MM.1S (cell line): ENCODE data around the gene GCSAML.

Source experiments
- DNase-seq: peaks from one replicate; pipeline ENCODE4 v3.0.0-alpha.2; 2015
- H2AFZ ChIP-seq: fragments of 300-600 bp; sonication (generic); 2 replicates; pipeline ENCODE4 v1.6.0; 2016; ENCODE audit warnings: antibody characterized with exemption, low read length
- H3F3A ChIP-seq: fragments of 300-600 bp; sonication (generic); 2 replicates; pipeline ENCODE4 v1.6.1; 2016; ENCODE audit warnings: mild to moderate bottlenecking, antibody characterized with exemption, low read length, moderate library complexity, mixed read lengths; ENCODE audit not compliant: insufficient read depth
- H3K27ac ChIP-seq: fragments of 300-600 bp; sonication (generic); 2 replicates; pipeline ENCODE4 v1.5.1; 2016; ENCODE audit warnings: mild to moderate bottlenecking, low read length
- H3K27me3 ChIP-seq: fragments of 300-600 bp; sonication (generic); replicated peaks from 2 replicates; pipeline ENCODE4 v1.6.0; 2016; ENCODE audit warnings: low read length; ENCODE audit not compliant: insufficient read depth
- H3K36me3 ChIP-seq: fragments of 300-600 bp; sonication (generic); replicated peaks from 2 replicates; pipeline ENCODE4 v1.6.1; 2016; ENCODE audit warnings: mild to moderate bottlenecking, low read length, mixed read lengths; ENCODE audit not compliant: insufficient read depth
- H3K4me1 ChIP-seq: fragments of 300-600 bp; sonication (generic); 2 replicates; pipeline ENCODE4 v1.6.1; 2016; ENCODE audit warnings: low read length, mixed read lengths
- H3K4me2 ChIP-seq: fragments of 300-600 bp; sonication (generic); 2 replicates; pipeline ENCODE4 v1.6.0; 2016; ENCODE audit warnings: low read depth, low read length
- H3K4me3 ChIP-seq: fragments of 300-600 bp; sonication (generic); 2 replicates; pipeline ENCODE4 v1.5.1; 2016; ENCODE audit warnings: low read length, mixed read lengths
- H3K79me2 ChIP-seq: fragments of 300-600 bp; sonication (generic); 2 replicates; pipeline ENCODE4 v1.6.1; 2016; ENCODE audit warnings: mixed run types, low read length, mixed read lengths
- H3K9ac ChIP-seq: fragments of 300-600 bp; sonication (generic); 2 replicates; pipeline ENCODE4 v1.6.1; 2016; ENCODE audit warnings: low read length, mixed read lengths
- H3K9me2 ChIP-seq: fragments of 300-600 bp; sonication (generic); replicated peaks from 2 replicates; pipeline ENCODE4 v1.6.1; 2016; ENCODE audit warnings: mild to moderate bottlenecking, low read length, mixed read lengths; ENCODE audit not compliant: insufficient read depth
- H3K9me3 ChIP-seq: fragments of 300-600 bp; sonication (generic); replicated peaks from 2 replicates; pipeline ENCODE4 v1.6.1; 2016; ENCODE audit warnings: mild to moderate bottlenecking, low read length, mixed read lengths; ENCODE audit not compliant: insufficient read depth
- H4K20me1 ChIP-seq: fragments of 300-600 bp; sonication (generic); 2 replicates; pipeline ENCODE4 v1.6.1; 2016; ENCODE audit warnings: mild to moderate bottlenecking, low read length, moderate library complexity, mixed read lengths; ENCODE audit not compliant: insufficient read depth
- EZH2 ChIP-seq: fragments of 300-600 bp; sonication (generic); optimal IDR thresholded peaks from 2 replicates; pipeline ENCODE3; 2017; ENCODE audit warnings: low read depth, mild to moderate bottlenecking, antibody characterized with exemption, low read length, mixed read lengths
- EZH2phosphoT487 ChIP-seq: fragments of 300-600 bp; sonication (generic); IDR thresholded peaks from 2 replicates; pipeline ENCODE4 v1.6.1; 2018; ENCODE audit warnings: antibody characterized with exemption, low read length
- TF ChIP-seq, protein P1 (sequence below): fragments of 300-600 bp; sonication (generic); IDR thresholded peaks from 2 replicates; pipeline ENCODE4 v1.5.1; 2016; ENCODE audit warnings: antibody characterized with exemption, low read length, mixed read lengths

The GCSAML gene

GRCh38 chr1:247535402-247535801 lies 13.5 kb upstream of the GCSAML start:
- H3K36me3 ChIP-seq: no peaks in the 10 kb centered on the region
- TF ChIP-seq EZH2phosphoT487: no peak
- TF ChIP-seq, protein P1, sequence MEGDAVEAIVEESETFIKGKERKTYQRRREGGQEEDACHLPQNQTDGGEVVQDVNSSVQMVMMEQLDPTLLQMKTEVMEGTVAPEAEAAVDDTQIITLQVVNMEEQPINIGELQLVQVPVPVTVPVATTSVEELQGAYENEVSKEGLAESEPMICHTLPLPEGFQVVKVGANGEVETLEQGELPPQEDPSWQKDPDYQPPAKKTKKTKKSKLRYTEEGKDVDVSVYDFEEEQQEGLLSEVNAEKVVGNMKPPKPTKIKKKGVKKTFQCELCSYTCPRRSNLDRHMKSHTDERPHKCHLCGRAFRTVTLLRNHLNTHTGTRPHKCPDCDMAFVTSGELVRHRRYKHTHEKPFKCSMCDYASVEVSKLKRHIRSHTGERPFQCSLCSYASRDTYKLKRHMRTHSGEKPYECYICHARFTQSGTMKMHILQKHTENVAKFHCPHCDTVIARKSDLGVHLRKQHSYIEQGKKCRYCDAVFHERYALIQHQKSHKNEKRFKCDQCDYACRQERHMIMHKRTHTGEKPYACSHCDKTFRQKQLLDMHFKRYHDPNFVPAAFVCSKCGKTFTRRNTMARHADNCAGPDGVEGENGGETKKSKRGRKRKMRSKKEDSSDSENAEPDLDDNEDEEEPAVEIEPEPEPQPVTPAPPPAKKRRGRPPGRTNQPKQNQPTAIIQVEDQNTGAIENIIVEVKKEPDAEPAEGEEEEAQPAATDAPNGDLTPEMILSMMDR: no peak
- no peak for TF ChIP-seq EZH2
- no peak for DNase-seq

DNA sequence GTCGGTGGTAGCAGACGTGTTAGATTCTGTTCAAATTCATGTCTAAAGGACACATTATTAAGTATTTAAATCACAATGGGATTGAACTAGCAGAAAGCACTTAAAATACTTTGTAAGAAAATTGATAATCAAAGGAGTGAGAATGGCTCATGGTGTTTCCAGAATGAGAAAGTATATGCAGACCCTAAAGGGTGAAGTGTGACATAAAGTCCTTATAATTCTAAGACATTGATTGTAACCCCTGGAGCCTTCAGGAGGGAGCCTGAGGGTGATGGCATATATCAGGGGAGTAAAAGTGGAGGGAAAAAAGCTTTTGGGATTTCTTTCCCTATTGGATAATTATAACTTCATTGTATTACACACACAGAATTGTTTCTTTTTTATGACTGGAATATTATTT lies 12.6 kb upstream of the GCSAML start, which contains the start of gene OR2C3:
Gene OR2C3 (minus strand): TSS at position 101 of the 400 bp plus-strand sequence. CDS start 3,929 bp downstream, outside the sequence.
- Histone ChIP-seq H3K4me3 (no peak within 1 kb of the TSS), H3K27me3 (no peaks in the 10 kb centered on the region), H3K4me2 (no peak within 1 kb of the TSS), H3K9me3 (no peaks in the 10 kb centered on the region), H3K36me3 (no peaks in the 10 kb centered on the region), H3K27ac (no peak within 1 kb of the TSS), H3K79me2 (no peaks in the 10 kb centered on the region), H4K20me1 (no peaks in the 10 kb centered on the region), H2AFZ (no peak within 1 kb of the TSS), H3K9ac (no peak within 1 kb of the TSS), H3K4me1 (no peaks in the 10 kb centered on the region), H3F3A (no peaks in the 10 kb centered on the region), H3K9me2 (no peaks in the 10 kb centered on the region)
- TF ChIP-seq EZH2 (no peak), EZH2phosphoT487 (no peak)
- TF ChIP-seq, protein P1: no peak
- no peak for DNase-seq

More at GRCh38 chr1:247535402-247535801, 13.5 kb upstream of the GCSAML start:
- H3K4me2 ChIP-seq: no peak overlapping the region
- H3K79me2 ChIP-seq: no peaks in the 10 kb centered on the region
- H3K27ac ChIP-seq: no peak overlapping the region
- H3K4me1 ChIP-seq: no peaks in the 10 kb centered on the region
- no peaks in the 10 kb centered on the region for H3K9me3 ChIP-seq
- H3F3A ChIP-seq: no peaks in the 10 kb centered on the region
- H2AFZ ChIP-seq: no peak overlapping the region
- H4K20me1 ChIP-seq: no peaks in the 10 kb centered on the region
- no peaks in the 10 kb centered on the region for H3K9me2 ChIP-seq
- no peak overlapping the region for H3K4me3 ChIP-seq
- H3K27me3 ChIP-seq: no peaks in the 10 kb centered on the region
- no peak overlapping the region for H3K9ac ChIP-seq

- no peaks in the 10 kb centered on the region for H3K36me3 ChIP-seq
- no peaks in the 10 kb centered on the region for H3F3A ChIP-seq
- H2AFZ ChIP-seq: no peak overlapping the region
- H3K27ac ChIP-seq: no peak overlapping the region
- H3K4me3 ChIP-seq: no peak overlapping the region
- no peaks in the 10 kb centered on the region for H3K27me3 ChIP-seq
- no peaks in the 10 kb centered on the region for H4K20me1 ChIP-seq
- TF ChIP-seq EZH2 (no peak), EZH2phosphoT487 (no peak)
- TF ChIP-seq, protein P1: no peak
- H3K4me1 ChIP-seq: no peaks in the 10 kb centered on the region
- no peaks in the 10 kb centered on the region for H3K79me2 ChIP-seq
- no peaks in the 10 kb centered on the region for H3K9me3 ChIP-seq
- no peaks in the 10 kb centered on the region for H3K9me2 ChIP-seq
- no peak overlapping the region for H3K9ac ChIP-seq
- DNase-seq: no peak
- no peak overlapping the region for H3K4me2 ChIP-seq
Observed at GRCh38 chr1:247538561-247538960, 10.4 kb upstream of the GCSAML start.
